Measurements from ENCODE around the gene FCHSD2.

DNA sequence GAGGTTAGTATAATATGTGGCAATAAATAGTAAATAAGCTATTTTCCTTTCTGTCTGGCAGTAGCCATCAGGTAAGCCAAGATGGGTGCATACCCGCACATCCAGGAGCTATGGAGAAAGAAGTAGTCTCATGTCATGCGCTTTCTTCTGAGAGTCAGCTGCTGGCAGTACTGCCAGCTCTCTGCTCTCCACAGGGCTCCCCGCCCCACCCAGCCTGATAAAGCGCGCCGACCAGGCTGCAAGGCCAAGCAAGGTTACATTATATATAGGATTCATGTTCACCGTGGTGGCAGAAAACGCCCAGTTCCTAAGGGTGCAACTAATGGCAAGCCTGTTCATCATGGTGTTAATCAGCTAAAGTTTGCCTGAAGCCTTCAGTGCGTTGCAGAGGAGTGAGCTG, 201.7 kb downstream of the FCHSD2 start:
- TF ChIP-seq, protein P1, sequence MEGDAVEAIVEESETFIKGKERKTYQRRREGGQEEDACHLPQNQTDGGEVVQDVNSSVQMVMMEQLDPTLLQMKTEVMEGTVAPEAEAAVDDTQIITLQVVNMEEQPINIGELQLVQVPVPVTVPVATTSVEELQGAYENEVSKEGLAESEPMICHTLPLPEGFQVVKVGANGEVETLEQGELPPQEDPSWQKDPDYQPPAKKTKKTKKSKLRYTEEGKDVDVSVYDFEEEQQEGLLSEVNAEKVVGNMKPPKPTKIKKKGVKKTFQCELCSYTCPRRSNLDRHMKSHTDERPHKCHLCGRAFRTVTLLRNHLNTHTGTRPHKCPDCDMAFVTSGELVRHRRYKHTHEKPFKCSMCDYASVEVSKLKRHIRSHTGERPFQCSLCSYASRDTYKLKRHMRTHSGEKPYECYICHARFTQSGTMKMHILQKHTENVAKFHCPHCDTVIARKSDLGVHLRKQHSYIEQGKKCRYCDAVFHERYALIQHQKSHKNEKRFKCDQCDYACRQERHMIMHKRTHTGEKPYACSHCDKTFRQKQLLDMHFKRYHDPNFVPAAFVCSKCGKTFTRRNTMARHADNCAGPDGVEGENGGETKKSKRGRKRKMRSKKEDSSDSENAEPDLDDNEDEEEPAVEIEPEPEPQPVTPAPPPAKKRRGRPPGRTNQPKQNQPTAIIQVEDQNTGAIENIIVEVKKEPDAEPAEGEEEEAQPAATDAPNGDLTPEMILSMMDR (IDR thresholded peaks at IDR 0.05; ENCODE audit: low read length) = no peak
- TF ChIP-seq EZH2 (IDR thresholded peaks at IDR 0.05; ENCODE audit: borderline replicate concordance, low read length) = no peak

All from OCI-LY1 (cell line).